Neural progenitor cell (in vitro differentiated cells): ENCODE results near the gene TMEM121B.

Experiments
- EZH2 ChIP-seq: fragments of 200-600 bp; sonication (generic); IDR thresholded peaks from 2 replicates; pipeline ENCODE4 v1.6.1; 2017; ENCODE audit warnings: antibody characterized with exemption, mild to moderate bottlenecking, moderate library complexity
- TF ChIP-seq, protein P1 (sequence below): fragments of 200-600 bp; sonication (generic); IDR thresholded peaks from 2 replicates; pipeline ENCODE4 v1.5.1; 2017; ENCODE audit warnings: antibody characterized with exemption, mild to moderate bottlenecking

DNA sequence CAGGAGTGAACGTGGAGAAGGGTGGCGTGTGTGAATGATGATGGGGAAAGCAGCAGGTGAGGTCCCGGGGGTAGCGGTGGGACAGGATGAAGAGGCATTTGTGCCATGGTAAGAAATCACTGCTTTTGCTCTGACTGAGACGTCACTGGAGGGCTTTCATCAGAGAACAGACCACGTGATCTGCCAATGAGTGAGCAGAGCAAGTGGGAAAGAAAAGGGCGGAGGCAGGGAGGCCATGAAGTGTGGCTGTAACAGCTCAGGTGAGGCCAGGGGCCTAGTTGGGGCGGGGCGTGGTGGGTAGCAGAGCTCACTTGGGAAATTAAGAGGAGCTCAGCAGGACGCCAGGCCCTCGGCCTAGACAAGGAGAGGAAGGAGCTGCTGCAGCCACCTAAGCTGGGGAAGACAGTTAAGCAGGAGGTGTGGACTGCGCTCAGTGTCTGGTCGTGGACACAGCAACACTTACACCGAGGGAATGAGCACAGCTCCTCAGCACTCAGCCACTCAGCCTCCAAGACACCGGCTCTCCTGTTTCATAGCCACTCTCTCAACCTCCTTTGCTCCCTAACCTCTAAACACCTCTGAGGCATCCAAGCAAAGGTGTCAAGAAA lies 14.1 kb upstream of the TMEM121B start:
- TF ChIP-seq, protein P1, sequence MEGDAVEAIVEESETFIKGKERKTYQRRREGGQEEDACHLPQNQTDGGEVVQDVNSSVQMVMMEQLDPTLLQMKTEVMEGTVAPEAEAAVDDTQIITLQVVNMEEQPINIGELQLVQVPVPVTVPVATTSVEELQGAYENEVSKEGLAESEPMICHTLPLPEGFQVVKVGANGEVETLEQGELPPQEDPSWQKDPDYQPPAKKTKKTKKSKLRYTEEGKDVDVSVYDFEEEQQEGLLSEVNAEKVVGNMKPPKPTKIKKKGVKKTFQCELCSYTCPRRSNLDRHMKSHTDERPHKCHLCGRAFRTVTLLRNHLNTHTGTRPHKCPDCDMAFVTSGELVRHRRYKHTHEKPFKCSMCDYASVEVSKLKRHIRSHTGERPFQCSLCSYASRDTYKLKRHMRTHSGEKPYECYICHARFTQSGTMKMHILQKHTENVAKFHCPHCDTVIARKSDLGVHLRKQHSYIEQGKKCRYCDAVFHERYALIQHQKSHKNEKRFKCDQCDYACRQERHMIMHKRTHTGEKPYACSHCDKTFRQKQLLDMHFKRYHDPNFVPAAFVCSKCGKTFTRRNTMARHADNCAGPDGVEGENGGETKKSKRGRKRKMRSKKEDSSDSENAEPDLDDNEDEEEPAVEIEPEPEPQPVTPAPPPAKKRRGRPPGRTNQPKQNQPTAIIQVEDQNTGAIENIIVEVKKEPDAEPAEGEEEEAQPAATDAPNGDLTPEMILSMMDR: no peak
- no peak for TF ChIP-seq EZH2
